Esophagus muscularis mucosa (tissue), 4 donors: Measurements from ENCODE around the gene HMSD. TPM values are rescaled to one million over a fixed set of nuclear protein-coding genes. Genes with fewer than 3 reads are reported as not detected.

ENCODE experiments used
- DNase-seq: peaks from one replicate; pipeline ENCODE4 v3.0.0-alpha.2; 2017; ENCODE audit errors: extremely low spot score
- H3K27ac ChIP-seq, 4 donors: fragments of 200-600 bp; sonication (generic); replicated peaks in 1 of 4; 1 replicate in 3 of 4; 2 replicates in 1 of 4; pipeline ENCODE4 v1.5.1; 2016 to 2019; ENCODE audit warnings: mild to moderate bottlenecking in 1 of 4
- H3K27me3 ChIP-seq, 4 donors: fragments of 200-600 bp; sonication (generic); one replicate each; pipeline versions ENCODE4 v1.5.1 to v1.6.0; 2016 to 2019
- H3K36me3 ChIP-seq, 4 donors: fragments of 200-600 bp; sonication (generic); one replicate each; pipeline ENCODE4 v1.5.1; 2016 to 2019
- H3K4me1 ChIP-seq, 4 donors: fragments of 200-600 bp; sonication (generic); one replicate each; pipeline ENCODE4 v1.5.1; 2016 to 2019
- H3K4me3 ChIP-seq, 4 donors: fragments of 200-600 bp; sonication (generic); 1 replicate in 2 of 4; 2 replicates in 2 of 4; pipeline ENCODE4 v1.5.1; 2016 to 2019; ENCODE audit warnings: mild to moderate bottlenecking in 4 of 4, moderate library complexity in 1 of 4
- H3K9me3 ChIP-seq, 4 donors: fragments of 200-600 bp; sonication (generic); 1 replicate in 3 of 4; 2 replicates in 1 of 4; pipeline ENCODE4 v1.5.1; 2016 to 2019
- CTCF ChIP-seq, 3 experiments: fragments of 200-600 bp in 2 of 3; fragments of 450-650 bp in 1 of 3; sonication (generic) in 2 of 3; IDR thresholded peaks; one replicate each; pipeline ENCODE4 v1.5.1; 2017 to 2019; ENCODE audit warnings: antibody characterized with exemption in 3 of 3, mild to moderate bottlenecking in 2 of 3, moderate library complexity in 1 of 3
- EP300 ChIP-seq: sonication (generic); formaldehyde crosslinking; IDR thresholded peaks from one replicate; pipeline ENCODE4 v1.6.1; 2017; ENCODE audit warnings: antibody characterized with exemption
- POLR2A ChIP-seq: fragments of 450-650 bp; IDR thresholded peaks from one replicate; pipeline ENCODE4 v1.6.1; 2017; ENCODE audit warnings: antibody characterized with exemption, moderate library complexity, mild to moderate bottlenecking, low read depth
- POLR2AphosphoS5 ChIP-seq, 2 donors: sonication (generic); formaldehyde crosslinking; IDR thresholded peaks; one replicate each; pipeline ENCODE4 v1.6.1; 2017; ENCODE audit warnings: antibody characterized with exemption in 2 of 2
- WGBS: methylation state at CpG from one replicate; pipeline ENCODE4 v1.1.5; 2018; 5-methylcytosine and 5-hydroxymethylcytosine counted together
- intact Hi-C: fragments of 100-400 bp; cut with DNase I; formaldehyde crosslinking; loops from one replicate; pipeline ENCODE4 v1.15.1; 2023
- total RNA-seq, 4 donors: library from RNA; depleted of rRNA; stranded (reverse); fragments of >200 nt; gene quantifications; one replicate each; pipeline versions ENCODE4 v1.1.0 to v1.2.1, GENCODE V29; 2016

The HMSD gene
- total RNA-seq, 4 donors from 2014 or later: not detected

- H3K27ac ChIP-seq: no peak overlapping the region
- H3K4me3 ChIP-seq: no peak overlapping the region
- no peak for TF ChIP-seq POLR2AphosphoS5 (IDR thresholded peaks at IDR 0.05)
- 75% methylated on average over 1 of the region's 1 CpG for WGBS
- no peaks in the 10 kb centered on the region for H3K36me3 ChIP-seq
- no peaks in the 10 kb centered on the region for H3K9me3 ChIP-seq
- DNase-seq: no peak
- H3K4me1 ChIP-seq: no peaks in the 10 kb centered on the region
- H3K27me3 ChIP-seq: no peaks in the 10 kb centered on the region
- intact Hi-C loops: no loop called here
Observed at GRCh38 chr18:63906056-63906455, 43.0 kb upstream of the HMSD start.

- Histone ChIP-seq H3K36me3 (no peaks in the 10 kb centered on the region), H3K4me1 (no peaks in the 10 kb centered on the region), H3K27me3 (no peaks in the 10 kb centered on the region), H3K4me3 (no peak within 1 kb of the TSS), H3K9me3 (no peaks in the 10 kb centered on the region), H3K27ac (no peak within 1 kb of the TSS)
- intact Hi-C loops: no loop called here
- TF ChIP-seq POLR2A (no peak), EP300 (no peak), POLR2AphosphoS5 (IDR thresholded peaks at IDR 0.05) (no peak)
- no peak for DNase-seq
Observed at GRCh38 chr18:63907664-63908063, 41.4 kb upstream of the HMSD start, which contains the start of gene SERPINB10. TSS of gene SERPINB10 (plus strand) at chr18:63907958. CDS start at chr18:63915511, 7,553 bp downstream.

DNA sequence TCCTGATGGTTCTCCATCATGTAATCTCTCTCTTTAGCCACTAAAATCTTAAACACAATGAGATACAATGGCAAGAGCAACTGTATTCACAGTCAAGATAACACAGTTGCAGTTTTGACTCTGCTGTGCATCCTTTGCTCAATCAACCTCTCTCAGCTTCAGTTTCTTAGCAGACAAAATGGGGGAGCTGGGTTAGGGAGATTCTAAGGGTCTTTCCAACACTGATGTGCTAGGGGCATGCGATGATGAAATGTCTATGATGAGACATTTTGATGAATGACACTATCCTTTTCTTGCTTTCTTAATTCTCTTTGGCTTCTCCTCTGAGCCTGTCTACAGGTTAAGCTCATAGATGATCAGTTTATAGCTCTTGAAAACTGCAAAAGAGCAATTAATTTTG is 40.2 kb upstream of the HMSD start:
- TF ChIP-seq POLR2A: no peak
- TF ChIP-seq CTCF (IDR thresholded peaks at IDR 0.05): no peak
- no peak for TF ChIP-seq EP300
- TF ChIP-seq POLR2AphosphoS5 (IDR thresholded peaks at IDR 0.05): no peak
- intact Hi-C loops: no loop called here
- 71% methylated on average over 1 of the region's 1 CpG for WGBS
- Histone ChIP-seq H3K9me3 (no peaks in the 10 kb centered on the region), H3K27ac (no peak overlapping the region), H3K4me1 (no peaks in the 10 kb centered on the region), H3K4me3 (no peak overlapping the region), H3K27me3 (no peaks in the 10 kb centered on the region), H3K36me3 (no peaks in the 10 kb centered on the region)
- no peak for DNase-seq

DNA sequence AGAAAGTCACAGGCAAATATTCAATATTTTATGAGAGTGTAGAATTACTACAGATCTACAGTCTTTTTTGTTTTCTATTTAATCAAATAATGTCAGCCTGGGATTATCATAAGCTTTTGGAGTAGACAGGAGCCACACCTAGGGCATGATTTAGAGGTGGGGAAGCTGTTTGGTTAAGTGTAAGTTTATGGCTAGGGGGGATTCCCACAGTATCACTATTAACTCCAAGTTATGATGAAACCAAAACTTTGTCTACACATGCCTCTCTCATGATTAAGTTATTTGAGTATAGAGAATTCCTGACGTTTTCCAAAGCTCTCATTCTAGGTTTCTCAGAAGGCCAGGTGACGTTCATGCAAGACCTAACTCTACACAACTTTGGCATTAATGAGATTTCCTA is 39.2 kb upstream of the HMSD start:
- 68% methylated on average over 2 of the region's 2 CpGs for WGBS

DNA sequence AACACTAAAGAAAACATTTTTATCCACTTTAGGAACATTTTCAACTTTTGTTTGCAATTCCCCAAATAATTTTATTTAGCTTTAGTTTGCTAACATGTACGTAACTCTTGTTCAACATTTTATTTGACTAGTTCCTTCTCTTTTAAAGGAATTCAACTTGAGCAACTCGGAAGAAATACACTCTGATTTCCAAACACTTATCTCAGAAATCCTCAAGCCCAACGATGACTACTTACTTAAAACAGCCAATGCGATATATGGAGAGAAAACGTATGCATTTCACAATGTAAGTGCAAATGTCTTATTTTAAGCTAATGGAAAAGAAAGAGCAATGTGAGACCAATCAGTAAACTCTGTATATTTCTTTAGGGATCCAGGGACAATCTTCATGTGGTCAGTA is 31.3 kb upstream of the HMSD start:
- WGBS: 74% methylated on average over 5 of the region's 5 CpGs
- intact Hi-C loops: no loop called here
- H3K27me3 ChIP-seq: peaks cover 0 to 6% (median 0%) of the 10 kb centered on the region in 4 donors
- H3K4me3 ChIP-seq: no peak overlapping the region
- H3K27ac ChIP-seq: no peak overlapping the region
- H3K9me3 ChIP-seq: no peaks in the 10 kb centered on the region
- H3K4me1 ChIP-seq: no peaks in the 10 kb centered on the region
- no peak for TF ChIP-seq POLR2A
- no peak for TF ChIP-seq CTCF (IDR thresholded peaks at IDR 0.05)
- no peaks in the 10 kb centered on the region for H3K36me3 ChIP-seq
- DNase-seq: no peak

More for the DNA sequence above, 39.2 kb upstream of the HMSD start:
- intact Hi-C loops: no loop called here
- Histone ChIP-seq H3K27ac (no peak overlapping the region), H3K4me1 (no peaks in the 10 kb centered on the region), H3K27me3 (peaks cover 0 to 6% (median 0%) of the 10 kb centered on the region in 4 donors), H3K9me3 (no peaks in the 10 kb centered on the region), H3K4me3 (no peak overlapping the region), H3K36me3 (no peaks in the 10 kb centered on the region)
- no peak for DNase-seq
- TF ChIP-seq EP300 (no peak), POLR2A (no peak), CTCF (IDR thresholded peaks at IDR 0.05) (no peak), POLR2AphosphoS5 (IDR thresholded peaks at IDR 0.05) (no peak)

DNA sequence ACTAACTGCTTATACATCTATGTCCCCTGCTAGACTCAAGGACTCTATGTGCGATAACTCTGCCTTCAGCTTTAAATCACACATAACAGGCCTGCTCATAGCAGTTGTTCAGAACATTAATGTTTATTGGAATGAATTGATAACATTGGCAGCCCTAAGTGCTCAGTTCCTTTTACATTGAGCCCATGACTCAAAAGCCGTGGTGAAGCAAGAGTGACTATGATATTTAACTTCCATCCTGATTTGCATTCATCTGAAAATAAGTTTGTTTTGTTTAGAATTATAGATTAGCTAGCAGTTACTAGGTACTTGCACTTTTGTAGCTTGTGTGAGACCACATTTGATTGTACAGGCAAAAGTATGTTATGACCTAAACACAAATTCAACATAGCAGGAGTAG is 27.1 kb upstream of the HMSD start:
- Histone ChIP-seq H3K9me3 (no peaks in the 10 kb centered on the region), H3K27me3 (no peaks in the 10 kb centered on the region), H3K4me1 (no peaks in the 10 kb centered on the region), H3K36me3 (no peaks in the 10 kb centered on the region), H3K4me3 (no peak overlapping the region), H3K27ac (no peak overlapping the region)
- intact Hi-C loops: no loop called here
- TF ChIP-seq CTCF (IDR thresholded peaks at IDR 0.05) (no peak), POLR2AphosphoS5 (IDR thresholded peaks at IDR 0.05) (no peak), EP300 (no peak), POLR2A (no peak)
- no peak for DNase-seq
- 88% methylated on average over 2 of the region's 2 CpGs for WGBS
